Fibroblast of skin of right quadriceps (primary cell): ENCODE measurements around the gene FECH.
A peak's percentile ranks its signal among the peaks of the same experiment; 100 is the strongest.

Experiments
- DNase-seq: peaks from one replicate; pipeline ENCODE4 v3.0.0-alpha.2; 2013

Gene FECH

DNA sequence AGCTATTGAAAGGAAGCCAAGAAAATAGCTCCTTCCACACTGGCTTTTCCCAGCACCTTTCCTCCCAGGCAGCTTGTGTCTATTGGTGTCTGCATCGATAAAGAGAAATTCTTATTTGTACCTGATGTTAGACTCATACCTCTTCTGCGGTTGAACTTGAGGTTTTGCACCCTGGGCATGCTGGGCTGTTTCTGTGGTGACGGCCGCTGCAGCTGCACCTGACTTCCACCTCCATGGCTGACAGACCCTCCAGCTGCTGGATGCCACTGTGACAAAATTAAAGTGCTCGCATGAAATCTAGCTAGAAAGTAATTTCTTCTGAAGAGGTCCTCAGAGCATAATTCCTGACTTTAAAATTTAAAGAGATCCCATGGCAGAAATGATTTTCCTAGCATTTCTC, 6.6 kb downstream of the FECH start:
- DNase-seq = no peak

GRCh38 chr18:57576316-57576715, 10.2 kb downstream of the FECH start:
- no peak for DNase-seq

DNA sequence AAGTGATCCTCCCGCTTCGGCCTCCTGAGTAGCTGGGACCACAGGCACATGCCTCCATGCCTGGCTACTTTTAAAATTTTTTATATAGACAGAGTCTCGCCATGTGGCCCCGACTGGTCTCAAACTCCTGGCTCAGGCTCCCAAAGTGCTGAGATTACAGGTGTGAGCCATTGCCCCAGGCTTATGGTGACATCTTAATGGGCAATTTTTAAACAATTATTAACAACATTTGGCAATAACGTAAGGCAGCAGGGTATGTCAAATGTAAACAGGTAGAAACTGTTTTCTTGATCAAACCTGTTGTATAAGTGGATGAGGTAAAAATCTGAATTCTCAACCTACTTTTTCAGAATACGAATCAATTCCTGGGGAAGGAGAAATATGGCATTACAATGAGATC, 11.0 kb downstream of the FECH start:
- no peak for DNase-seq

- no peak for DNase-seq
Measured at GRCh38 chr18:57574866-57575265, 11.6 kb downstream of the FECH start.

DNA sequence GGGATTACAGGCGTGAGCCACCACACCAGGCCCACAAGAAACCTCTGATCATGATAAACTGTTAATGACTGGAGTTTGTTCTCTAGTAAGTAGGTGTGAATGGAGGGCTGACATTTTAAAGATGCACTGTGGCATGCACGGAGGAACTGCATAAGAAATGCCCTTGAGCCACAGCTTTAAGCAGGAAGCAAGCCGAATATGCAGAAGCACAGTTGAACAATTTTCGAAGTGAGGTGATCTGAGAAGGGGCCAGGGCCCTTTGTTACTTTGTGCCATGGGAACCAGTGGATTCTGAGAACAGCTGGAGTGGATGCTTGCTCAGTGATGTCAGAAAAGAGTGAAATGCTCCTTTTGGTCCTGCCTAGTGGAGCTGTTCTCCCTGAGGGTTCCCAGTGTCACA, 16.3 kb downstream of the FECH start:
- DNase-seq = no peak

DNA sequence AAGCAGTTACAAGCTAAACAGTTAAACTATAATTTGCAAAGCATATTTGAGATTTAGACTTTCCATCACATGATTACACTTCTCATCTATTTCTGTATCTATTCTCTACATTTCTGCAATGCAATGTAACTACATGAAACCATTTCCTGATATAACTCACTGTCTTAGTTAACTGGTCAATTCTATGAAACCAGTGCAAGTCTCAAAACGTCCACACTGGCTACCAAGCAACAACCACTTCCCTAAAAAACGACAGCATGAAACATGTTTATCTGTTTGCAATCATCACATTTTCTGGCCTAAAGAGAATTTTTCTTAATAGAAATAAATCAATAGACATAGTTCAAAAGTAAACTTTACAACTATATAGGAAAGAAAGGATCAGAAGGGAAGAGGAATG, 17.4 kb downstream of the FECH start:
- no peak for DNase-seq

- peak; percentile 60 for DNase-seq
Measured at GRCh38 chr18:57561728-57562423, 24.6 kb downstream of the FECH start.

DNA sequence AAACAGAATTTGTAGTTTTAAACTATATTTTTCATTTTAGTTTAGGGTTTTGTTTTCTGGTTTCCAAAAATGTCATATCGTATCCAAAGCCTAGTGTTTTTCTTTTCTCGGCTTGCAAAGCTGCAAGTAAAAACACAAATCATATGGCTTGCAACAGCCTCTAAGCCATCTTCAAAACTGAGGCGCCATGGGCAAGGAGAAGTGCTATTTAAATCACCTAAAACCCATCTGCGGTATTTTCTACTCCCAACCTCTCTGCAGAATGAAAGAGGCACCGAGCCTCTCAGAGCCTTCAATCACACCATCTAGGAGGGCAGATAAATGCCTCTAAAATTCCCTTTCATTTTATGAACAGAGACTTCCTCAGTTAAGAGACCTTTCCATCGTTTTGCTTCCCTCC, 25.2 kb downstream of the FECH start:
- no peak for DNase-seq

DNA sequence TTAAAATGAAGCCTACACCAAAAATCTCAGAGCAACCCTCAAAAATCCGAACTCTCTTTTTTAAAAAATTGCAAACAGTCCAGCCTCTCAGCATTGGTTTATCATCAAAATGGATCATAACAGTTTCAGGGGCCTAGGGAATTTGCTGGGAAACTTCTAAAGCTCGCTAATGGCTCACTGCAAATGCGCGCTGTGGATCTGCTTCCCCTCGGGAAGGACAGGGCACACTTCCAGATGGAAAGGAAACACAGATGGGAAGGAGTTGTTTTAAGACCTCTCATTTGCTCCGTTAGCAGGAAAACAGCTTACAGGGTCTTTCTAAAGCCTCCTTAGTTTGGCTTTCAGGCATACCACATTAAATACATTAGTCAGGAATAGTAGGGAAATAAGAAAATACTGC, 27.2 kb downstream of the FECH start:
- DNase-seq = no peak

- no peak for DNase-seq
Measured at GRCh38 chr18:57555134-57555533, 31.4 kb downstream of the FECH start.

DNA sequence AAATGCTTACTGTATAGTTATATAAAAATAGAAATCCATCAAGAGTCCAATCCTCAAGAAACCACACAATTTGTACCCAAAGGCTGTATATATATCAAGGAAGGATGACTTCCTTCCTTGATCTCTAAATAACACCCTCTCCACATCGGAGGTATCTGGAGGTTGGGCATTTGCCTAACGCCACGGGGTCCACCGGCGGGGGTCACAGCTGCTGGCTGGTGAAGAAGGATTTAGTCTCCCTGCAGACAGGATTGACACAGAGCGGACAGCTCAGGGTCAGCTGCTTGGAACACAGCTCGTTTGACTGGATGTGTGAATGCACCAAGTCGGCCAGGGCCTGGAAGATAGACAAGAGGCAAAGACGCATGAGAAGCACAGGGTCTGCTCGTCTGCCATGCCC, 36.0 kb downstream of the FECH start:
- DNase-seq = no peak

GRCh38 chr18:57547260-57547659, 39.2 kb downstream of the FECH start:
- no peak for DNase-seq

DNA sequence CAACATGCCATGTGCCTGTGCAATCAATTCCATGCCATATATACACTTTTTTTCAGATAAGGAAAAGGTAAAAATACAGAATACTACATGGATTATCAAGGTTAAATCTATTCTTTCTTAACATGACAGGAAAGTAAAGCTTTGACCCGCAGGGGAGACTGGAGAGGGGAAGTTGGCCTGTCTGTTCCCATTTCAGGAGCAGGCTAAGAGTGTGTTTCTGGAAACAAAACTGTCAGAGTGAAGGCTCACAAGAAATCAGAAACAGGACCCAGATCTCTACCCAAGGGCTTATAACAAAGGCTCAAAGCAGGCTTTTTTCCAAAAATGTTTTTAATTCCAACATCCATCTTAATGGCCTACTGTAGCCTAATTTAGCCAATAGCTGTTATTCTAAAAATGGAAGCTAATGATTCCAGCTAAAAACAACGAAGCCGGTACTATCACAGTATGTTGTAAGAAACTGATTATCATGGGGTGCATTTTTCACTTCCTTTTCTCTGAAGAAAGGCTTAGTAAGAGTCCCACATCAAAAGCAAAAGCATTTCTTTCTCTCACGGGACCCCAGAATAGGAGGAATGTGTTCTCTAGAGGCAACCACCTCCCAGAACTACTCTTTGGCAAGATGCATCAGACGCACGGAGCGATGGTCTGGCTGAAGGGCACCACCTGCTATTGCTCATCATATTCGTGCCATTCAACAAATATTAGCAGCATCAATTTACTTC, 41.4 kb downstream of the FECH start:
- DNase-seq = no peak

- DNase-seq = no peak
Measured at GRCh38 chr18:57543560-57543959, 42.9 kb downstream of the FECH start.

- DNase-seq = peak; percentile 82
Measured at GRCh38 chr18:57542812-57543427, 43.6 kb downstream of the FECH start.

DNA sequence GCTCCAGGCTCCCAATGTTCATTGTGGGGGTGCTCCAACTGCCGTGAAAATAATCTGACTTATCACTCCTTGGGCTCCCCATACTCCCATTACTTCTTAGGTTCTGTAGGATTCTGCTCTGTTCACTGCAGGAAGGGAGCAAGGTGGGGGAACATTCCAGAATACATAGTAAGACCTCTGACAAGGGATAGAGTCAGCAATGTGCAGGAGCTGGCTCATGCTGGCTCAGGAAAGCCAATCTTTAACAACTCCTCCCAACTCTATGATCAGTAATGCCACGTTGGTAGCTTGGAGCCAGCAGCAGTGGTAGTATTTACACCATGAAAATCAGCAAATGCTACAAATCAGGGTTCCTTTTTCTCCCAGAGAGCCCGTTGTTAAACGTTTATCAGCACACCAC, 44.4 kb downstream of the FECH start:
- DNase-seq = peak; percentile 59

GRCh38 chr18:57539702-57540101, 46.8 kb downstream of the FECH start:
- no peak for DNase-seq

DNA sequence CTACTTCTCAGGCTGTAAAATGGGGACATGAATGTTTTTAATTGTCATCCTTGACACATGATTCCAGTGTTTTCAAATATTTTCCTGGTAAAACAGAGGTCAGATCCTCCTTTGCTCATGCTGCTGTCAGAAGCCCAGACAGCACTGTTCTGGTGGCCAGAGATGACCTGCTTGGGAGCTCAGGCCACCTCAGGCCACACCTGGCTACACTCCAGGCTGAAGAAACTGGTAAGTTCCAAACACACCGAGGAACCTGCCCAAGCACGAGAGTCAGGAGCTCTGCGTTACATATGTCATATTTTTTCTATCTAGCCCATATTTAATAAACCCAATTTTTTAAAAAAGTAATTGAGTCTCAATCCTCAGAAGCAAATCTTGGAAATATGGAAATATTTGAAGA, 47.9 kb downstream of the FECH start:
- no peak for DNase-seq

DNA sequence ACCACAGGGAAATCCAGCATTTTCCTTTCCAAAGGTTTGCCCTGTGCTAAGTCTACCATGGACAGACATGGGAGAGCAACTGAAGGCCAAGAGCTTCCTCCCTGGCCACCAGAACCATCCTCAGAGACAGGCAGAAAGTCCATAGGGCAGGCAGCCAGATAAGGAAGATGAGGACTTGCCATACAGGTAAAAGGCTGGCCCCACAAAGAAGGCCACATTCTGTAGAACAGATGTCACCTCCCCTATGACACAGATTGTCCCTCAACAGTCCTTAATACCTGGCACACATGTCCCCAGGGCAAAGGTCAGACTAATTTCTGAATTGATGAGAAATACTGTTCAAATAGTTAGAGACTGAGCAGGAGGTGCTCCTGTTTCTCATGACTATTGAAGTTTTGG, 52.0 kb downstream of the FECH start:
- DNase-seq = no peak

DNA sequence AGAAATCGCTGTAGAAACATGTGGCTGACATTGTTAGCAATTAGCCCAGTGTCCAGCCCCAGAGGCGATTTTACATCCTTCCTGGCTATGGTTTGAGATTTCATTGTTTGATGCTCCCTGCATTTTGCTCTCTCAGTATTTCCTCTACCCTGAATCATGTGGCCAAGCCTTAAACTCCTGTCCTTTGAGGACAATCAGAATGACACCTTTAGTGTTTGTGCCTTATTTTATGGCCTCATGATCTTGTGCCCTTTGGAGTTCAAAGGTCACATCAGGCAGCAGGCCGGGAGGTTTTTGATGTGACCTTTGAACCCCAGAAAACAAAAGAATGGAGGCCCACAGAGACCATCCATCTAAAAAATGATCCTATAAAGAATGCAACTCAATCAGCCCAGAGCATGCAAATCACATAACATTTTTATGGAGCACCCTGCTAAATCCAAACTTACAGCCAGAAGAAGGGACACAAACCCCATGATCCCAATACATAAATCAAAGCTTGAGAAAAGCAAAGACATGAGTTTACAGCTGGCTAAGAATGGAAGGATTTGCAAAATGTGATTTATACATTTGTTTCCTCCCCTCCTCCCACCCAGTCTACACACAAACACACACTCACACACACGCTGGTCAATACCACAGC, 52.5 kb downstream of the FECH start:
- DNase-seq = no peak

DNA sequence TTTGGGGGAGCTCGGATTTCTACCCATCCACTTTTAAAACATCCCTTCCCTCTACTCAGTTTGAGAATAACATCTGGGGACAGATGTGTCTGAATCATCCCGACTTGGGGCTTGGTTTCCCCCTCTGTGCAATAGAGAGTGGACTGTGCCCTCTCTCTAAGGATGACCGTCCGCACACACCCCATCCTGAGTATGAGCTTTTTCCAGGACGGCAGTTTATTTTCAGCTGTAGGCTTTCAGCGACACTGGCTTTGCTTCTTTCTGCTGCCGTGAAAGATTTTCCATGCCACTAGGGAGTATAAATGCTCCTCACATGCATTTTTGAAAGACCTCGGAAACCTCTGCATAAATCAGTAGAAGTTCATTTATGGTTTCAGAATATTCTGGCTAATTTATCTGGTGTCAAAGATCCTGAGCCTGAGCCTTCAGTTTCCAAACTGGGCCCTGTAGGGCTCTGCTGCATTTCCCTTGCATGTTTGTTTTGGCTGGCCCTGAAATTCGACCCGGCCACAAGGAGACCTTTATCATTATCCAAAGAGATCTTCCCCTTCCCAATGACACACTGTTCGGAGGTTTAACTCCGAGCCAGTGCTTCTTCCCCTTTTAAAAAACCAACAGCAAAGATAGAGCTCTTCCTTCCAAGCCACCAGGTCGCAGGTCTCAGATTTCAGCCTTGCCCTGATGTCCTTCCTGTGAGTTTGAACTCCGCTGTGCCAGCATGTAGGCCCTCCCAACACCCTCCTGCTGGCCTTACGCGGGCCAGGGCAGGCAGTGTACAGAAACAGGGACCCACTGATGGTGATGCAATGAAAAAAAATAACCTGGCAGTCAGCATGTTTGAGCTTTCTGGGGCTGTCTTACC, 53.3 kb downstream of the FECH start:
- DNase-seq = no peak

- DNase-seq = no peak
Measured at GRCh38 chr18:57529151-57529550, 57.4 kb downstream of the FECH start.
